Hematopoietic multipotent progenitor cell treated with erythropoietin and hydrocortisone succinate and interleukin-3 and kit ligand, for 17 days (in vitro differentiated cells): ENCODE measurements around the gene ERVK3-1.
A peak's percentile ranks its signal among the peaks of the same experiment; 100 is the strongest.
"Not testable (repeated sequence)": the region's sequence is repeated elsewhere in the genome, so short reads cannot be mapped to it uniquely, and the experiment has no call there.

Experiments used
- DNase-seq: peaks from one replicate; pipeline ENCODE4 v3.0.0-alpha.2; 2015; ENCODE audit warnings: low spot score

ERVK3-1 gene

DNA sequence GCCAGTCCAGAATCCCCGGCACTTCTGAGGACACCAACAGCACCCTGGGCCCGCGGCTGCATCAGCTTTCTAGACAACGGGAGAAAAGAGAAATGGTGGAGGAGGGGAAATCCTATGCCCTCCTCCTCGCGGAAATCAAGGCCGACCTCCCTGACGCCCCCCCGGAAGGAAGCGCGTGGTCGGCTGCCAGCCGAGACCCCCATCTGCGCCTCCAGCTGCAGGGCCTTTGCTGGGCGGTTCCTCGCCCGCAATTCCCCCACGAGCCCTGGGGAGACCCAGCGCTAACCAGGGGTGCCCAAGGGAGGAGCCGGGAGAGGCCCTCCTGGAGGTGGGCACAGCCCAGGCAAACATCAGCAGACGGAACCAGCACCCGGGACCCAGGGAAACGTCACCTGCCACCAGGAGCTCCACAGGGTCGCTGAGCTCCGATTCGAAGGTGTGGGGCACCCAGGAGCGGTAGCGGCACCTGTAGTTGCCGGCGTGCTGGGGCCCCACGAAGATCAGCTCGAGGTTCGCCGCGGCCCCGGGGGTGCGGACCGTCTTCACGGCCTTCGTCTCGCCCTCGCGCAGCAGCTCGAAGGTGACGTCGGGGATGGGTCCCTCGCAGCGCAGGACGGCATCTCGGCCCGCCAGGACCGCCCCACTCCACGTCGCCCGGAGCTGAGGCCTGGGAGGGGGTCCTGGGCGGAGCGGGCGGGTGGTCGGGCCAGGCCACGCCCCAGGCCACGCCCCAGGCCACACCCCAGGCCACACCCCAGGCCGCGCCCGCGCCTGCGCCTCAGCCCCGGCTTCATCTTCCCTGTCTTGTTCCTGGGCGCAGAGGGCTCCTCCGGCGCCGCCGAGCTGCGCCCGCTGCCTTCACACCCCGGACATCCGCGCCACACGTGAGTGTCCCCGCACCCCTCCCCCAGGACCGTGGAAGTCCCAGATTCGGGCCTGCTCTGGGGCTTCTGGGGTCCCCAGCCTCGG is 42.1 kb downstream of the ERVK3-1 start:
- no peak for DNase-seq

DNA sequence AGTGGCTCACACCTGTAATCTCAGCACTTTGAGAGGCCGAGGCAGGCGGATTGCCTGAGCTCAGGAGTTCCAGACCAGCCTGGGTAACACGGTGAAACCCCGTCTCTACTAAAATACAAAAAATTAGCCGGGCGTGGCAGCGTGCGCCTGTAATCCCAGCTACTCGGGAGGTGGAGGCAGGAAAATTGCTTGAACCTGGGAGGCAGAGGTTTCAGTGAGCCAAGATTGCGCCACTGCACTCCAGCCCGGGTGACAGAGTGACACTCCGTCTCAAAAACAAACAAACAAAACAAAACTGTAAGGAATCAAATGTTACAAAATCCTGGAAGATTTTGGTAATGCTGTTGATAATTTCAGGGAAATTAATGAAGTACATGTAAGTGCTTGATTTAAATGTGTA is 42.9 kb downstream of the ERVK3-1 start:
- not testable (repeated sequence) for DNase-seq

DNA sequence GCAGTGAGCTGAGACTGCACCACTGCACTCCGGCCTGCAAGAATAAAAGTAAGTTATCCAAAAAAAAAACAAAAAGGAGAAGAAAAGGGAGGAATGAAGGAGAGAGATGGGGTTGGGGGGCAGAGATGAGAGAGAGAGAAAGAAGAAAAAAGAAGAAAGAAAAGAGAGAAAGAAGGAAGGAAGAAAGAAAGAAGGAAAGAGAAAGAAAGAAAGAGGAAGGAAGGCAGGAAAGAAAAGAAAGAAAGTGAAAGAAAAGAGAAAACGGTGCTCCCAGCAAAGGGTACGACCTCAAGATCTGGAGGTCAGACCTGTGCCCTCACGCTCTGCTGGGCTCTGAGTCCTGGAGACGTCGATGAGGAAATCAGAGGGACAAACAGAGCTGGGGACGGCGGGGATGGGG is 44.4 kb downstream of the ERVK3-1 start:
- no peak for DNase-seq

DNA sequence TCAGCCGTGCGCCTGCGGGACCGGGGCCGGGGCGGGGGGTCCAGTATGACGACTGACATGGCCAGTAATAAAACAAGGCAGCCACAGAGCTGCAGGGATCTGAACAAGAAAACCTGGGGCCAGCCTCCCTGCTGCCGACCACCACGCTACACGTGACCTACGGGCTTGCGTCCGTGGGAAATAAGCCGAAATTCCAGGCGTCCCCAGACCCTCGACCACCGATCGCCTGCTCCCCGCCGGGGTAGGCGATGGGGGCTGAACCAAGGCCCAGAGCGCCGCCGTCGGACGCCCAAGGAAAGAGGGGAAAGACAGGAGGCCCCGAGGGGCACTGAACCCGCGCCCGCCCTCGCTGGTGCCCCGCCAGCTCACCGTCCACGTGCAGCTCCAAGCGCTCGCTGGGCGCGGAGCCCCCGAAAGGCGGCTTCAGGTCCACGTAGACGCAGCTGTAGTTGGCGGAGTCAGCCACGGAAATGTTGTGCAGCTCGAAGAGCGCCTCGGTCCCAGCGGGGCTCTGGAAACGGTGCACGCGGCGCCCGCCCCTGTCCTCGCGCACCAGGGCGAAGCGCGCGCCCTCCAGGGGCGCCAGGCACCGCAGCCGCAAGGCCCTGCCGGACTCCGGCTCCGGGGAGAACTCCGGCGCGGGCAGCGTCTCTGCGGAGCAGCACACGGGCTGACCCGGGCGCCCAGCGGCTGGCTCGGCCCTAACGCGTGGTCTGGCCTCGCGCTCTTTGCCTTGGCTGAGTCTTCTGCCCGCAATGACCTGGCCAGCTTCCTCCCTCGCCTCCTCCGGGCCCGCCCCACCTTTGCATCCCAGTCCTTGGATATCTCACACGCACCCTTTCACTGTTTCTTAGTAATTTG is 45.1 kb downstream of the ERVK3-1 start:
- no peak for DNase-seq

DNA sequence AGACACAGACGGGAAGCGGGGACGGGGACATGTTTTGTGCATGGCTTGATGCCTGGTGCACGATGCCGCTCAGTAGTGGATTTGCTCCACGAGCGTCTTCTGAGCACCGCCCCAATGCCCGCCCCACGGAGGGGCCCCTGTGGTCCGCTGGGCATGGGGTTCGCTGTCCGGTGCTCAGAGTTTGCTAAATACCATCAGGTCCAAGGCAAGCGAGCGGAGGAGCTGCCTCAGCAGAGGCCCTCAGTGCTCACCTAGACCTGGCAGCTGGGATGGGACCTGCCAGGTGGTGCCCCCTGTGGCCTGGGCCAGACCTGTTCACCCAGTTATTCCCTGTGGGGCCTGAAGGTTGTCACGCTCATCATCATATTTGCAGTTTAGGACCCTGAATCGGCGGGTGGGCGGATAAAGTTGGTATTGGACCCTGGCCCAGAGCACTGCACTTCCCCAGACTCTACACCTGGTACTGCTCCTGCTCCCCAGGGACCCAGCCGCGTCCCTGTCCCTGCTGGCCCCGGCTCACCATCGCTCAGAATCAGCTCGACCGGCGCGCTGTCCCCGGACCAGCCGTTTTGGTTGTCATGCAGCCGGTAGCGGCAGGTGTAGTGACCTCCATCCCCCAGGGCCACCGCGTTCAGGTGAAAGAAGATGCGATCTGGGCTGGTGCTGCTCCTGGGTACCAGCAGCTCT is 45.8 kb downstream of the ERVK3-1 start:
- no peak for DNase-seq

DNA sequence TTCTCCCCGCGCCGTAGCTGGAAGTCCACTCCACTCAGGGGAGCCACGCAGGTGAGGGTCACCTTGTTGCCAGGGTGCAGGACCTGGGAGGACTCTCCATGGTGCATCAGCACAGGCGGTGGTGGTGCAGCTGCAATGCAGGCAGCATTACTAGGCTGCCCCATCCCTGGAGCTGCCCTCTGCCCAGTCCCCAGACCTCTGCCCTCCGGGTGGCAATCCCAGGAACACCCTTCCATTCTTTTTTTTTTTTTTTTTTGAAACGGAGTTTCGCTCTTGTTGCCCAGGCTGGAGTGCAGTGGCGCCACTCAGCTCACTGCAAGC is 46.3 kb downstream of the ERVK3-1 start:
- no peak for DNase-seq

DNA sequence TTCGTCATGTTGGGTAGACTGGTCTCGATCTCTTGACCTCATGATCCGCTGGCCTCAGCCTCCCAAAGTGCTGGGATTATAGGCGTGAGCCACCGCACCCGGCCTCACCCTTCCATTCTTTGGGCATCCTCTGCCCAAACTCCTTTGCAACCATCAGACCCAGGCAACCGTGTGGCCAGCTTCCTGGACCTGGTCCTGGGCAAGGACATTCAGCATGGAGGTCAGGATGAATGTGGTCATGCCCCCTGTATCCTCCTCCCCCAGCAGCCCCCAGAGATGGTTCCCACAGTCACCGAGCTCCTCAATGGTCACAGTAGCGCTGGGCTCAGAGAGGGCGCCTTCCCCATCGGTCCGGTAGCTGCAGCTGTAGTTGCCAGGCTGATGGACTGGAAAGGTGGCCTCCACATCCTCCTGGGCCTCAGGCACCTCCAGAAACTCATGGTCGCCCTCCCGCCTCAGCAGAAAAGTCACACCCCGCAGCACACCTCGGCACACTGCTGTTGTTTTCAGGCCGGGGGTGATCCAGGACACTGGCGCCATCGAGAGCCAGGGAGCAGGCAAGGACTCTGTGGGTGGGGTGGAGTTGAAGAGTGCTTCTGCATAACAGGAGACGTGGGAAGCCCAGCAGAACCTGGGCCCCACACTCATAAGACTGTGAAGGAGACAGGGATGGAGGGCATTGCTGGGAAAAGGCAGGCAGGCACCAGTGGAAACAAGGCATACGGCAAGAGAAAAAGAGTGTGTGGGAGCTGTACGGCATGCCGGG is 47.0 kb downstream of the ERVK3-1 start:
- DNase-seq: no peak

DNA sequence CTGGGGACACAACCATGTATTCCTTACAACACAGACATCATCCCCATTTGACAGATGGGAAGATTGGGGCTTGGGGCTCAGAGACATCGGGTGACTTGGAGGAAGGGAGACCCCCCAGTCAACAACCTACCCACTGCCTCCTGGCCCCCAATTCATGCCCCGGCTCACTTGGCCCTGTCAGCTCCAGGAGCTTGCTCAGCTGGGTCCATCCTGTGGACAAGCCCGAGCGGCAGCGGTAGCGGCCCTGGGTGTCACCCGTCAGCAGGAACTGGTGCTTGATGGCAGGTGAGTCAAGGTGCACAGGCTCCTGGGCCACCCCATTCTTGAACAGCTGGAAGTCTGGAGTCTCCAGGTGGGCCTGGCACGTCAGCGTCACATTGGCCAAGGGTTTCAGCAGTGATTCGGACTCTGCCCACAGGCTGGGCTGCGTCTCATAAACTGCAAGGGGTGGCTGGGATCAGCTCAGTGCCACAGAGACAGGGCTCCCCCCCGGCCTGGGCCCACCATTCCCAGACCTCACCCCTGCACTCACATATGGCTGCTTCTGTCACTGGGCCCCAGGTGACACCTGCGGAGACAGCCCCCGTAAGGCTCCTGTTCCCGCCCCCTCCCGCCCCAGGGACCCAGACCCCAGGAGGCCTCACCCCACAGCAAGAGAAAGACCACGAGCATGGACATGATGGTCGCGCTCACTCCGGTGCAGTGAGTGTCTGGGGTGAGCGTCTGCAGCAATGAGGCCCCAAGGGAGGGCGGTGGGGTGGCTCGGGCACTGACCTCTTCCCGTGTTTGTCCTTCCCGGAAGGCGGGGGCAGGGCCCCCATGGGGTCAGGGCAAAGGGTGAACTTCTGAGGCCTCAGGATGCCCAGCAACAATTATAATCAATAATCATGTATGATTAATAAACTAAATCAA is 47.8 kb downstream of the ERVK3-1 start, which contains the start of gene A1BG:
Gene A1BG (minus strand): TSS at position 733 of the 912 bp plus-strand sequence. CDS start 55 bp downstream, at position 678.
- DNase-seq: no peak

DNA sequence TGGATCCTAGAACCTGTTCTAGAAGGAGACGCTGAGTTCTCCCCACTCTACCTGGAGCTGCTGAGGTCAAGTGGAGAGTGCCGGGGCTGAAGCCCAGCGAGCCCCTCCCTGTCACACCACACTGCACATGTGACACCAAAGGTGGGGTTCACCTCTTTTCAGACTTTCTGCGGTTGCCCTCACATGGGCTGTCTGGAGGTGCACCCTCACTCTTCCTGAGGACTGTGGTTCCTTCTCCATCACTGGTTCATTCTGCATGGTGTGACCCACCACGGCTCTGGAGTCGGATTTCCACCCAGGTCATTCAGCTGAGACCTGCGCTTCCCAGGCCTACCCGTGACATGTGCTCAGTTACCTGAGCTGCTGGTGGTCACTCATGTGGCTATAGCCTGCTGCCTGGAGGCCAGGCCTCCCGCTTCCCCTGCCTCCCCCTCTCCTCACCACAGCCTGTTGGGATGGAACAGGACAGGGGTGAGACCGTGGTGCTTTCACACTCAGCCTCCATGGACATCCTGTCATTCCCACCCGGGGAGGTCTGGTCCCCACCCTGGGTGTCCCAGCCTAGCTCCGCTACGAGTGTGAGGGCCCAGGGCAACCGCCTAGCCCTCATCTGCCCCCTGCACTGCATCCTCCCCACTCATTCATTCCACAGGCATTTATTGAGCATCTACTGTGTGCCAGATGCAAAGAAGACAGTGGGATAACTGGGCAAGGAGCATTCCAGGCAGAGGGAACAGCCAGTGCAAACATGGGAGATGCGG is 48.7 kb downstream of the ERVK3-1 start:
- DNase-seq: no peak

DNA sequence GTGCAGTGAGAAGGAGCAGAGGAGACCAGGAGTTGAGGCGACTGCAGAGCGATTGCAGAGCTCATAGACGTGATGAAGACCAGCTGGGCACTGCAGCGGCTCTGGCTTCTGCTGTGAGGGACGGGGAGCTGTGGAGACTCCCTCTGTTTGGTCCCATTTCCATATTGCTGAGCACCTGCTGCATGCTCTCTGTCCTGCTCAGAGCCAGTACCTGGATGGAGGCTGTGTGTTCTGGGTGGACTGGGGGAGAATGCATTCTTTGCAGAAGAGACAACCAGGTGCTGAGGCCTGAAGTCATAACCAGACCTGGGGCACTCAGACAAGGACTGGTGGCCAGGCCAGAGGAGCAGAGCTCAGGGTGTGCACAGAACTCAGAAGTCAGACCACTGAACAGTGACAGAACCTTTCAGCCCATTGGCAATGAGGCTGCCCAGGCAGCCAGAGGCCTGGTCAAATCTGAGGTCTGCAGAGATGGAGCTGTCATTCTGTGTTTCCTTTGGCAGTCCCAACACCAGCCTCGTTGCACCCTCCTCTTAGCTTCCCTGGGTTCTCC is 49.4 kb downstream of the ERVK3-1 start:
- DNase-seq: no peak

DNA sequence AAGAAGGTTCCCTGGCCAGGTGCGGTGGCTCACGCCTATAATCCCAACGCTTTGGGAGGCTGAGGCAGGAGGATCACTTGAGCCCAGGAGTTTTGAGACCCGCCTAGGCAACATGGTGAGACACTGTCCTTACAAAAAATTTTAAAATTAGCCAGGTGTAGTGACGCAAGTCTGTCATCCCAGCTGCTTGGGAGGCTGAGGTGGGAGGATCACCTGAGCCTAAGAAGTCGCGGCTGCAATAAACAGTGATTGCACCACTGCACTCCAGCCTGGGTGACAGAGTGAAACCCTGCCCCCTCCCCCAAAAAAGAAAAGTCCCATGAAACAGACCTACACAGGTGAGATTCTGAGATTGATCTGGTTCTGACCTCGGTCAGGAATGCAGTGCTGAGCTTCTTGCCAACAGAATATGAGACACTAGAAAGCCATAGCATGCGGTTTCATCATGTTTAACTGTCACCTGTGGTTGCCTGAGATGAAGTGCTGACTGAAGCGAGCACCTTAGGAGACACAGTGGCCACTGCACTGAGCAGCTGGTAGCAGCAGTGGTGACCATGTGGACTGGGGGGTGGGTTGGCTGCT is 50.1 kb downstream of the ERVK3-1 start:
- no peak for DNase-seq

DNA sequence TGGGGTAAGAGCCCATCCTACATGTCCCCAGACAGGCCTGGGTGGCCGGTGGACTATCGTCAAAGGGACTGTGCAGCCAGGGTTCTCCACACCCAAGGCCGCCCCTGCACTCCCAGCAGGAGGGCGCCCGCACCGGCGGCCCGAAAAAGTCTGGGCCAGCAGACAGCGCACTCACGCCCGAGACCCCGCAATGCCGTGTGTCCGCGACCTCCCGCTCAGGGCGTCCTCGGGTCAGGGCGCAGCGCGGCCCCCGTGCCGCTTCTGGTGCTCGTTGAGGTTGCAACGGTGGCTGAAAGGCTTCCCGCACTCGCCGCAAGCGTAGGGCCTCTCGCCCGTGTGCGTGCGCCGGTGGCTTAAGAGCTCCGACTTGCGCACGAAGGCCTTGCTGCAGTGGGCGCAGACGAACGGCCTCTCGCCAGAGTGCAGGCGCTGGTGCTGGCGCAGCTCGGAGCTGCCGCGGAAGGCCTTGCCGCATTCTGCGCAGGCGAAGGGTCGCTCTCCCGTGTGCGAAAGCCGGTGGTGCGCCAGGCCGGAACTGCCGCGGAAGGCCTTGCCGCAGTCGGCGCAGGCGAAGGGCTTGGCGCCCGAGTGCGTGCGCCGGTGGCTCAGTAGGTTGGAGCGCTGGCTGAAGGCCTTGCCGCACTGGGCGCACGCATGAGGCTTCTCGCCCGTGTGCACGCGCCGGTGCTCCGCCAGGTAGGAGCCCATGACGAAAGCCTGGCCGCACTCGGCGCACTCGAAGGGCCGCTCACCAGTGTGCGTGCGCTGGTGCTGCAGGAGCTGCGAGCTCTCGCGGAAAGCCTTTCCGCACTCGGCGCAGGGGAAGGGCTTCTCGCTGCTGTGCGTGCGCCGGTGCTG is 51.0 kb downstream of the ERVK3-1 start:
- no peak for DNase-seq

DNA sequence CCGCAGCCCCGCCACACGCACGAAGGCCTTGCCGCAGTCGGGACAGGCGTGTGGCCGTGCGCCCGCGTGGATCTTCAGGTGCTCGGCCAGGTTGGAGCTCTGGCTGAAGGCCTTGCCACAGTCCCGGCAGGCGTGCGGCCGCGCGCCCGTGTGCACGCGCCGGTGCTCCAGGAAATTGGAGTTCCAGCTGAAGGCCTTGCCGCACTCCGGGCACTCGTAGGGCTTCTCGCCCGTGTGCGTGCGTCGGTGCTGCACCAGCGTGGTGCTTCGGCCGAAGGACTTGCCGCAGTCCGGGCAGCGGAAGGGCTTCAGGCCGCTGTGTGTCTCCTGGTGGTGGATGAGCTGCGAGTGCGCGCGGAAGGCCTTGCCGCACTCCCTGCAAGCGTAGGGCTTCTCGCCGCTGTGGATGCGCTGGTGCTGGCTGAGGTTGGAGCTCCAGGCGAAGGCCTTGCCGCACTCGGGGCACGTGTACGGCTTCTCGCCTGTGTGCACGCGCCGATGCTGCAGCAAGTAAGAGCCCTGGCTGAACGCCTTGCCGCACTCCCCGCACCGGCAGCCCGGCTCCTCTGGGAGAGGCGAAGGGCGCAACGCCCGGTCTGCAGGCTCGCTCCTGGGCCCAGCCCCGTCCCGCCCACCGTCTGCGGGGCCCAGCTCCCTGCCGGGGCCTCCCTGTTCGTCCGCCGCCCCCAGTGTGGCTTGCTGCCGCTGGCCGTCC is 51.7 kb downstream of the ERVK3-1 start:
- no peak for DNase-seq

DNA sequence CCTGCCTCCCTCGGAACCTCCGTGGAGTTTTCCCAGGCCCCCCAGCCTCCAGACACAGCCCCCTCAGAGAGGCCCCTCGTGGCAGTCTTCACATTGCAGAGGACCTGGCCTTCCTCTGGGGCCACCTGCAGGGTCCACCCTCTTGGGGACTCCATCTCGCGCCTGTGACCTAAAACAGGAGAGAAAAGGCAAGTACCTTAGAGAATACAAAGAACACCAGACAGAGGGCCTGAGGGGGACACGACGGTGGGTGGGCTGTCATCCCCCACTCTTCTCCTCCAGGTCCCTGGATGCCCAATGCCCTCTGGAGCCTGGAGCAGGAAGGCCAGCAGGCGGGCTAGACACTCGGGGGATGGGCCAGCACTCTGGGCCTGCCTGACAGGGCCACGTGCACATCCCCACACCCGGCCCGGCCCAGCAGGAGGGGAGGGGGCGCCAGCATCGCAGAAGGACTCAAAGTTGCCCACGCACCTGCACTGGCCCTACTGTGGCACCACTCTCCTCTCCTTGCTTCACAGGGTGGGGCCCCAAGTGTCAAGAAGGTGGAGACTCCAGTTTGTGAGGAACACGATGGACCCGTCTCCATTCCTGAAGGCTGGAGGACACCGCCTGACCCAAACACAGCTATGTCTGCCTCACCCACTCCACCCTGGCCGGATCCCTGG is 52.4 kb downstream of the ERVK3-1 start:
- no peak for DNase-seq

DNA sequence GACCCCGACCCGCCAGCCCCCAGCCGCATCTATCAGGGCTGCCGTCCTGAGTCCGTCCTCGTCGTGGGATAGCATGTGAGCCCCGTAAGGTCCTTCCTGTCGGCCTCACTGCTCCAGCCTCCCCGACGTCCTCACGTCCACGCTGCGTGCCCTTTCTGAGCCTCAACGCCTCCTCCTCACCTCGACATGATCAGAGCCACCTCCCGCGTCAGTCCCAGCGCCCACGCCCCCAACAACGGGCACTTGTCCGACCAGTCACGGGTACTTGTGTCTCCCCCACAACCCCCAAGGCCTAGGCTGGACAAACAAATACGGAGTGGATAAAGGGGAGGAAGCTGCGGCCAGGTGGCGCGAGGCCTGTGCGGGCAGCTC is 56.7 kb downstream of the ERVK3-1 start:
- DNase-seq: no peak

DNA sequence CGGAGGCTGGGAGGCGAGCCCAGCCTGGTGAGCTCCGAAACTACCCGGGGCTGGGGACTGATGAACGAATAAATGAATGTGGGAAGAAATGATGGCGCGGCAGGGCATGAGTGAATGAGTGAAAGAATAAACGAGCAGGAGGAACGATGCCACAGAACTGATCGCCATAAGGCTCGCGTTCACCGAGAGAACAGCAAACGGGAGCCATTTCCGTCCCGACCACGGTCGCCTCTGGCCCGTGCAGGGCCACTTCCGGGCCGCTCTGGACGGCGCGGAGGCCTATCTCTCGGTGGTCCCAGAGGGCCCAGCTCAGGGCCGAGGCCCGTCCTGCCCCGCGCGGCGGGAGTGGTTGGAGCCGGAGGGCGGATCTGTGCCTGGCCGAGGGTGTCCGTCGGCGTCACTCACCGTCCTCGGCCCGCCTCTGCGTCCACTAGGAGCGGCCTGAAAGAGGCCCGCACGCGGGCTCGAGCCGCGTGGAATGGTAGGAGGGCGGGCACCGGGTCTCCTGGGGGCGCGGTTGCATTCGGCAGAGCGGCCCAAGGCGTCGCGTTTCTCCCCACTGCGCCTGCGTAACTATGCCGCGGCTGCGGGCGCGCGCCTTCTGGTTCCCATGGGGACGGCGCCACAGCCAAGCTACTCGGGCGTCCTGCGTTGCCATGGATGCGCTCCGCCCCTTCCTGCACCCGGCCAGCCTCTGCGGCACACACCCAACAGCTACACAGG is 57.3 kb downstream of the ERVK3-1 start, which contains the start of gene ZNF497:
Gene ZNF497 (minus strand): TSS at position 480 of the 723 bp plus-strand sequence. CDS start 5,116 bp downstream, outside the sequence.
- DNase-seq: peak; percentile 94
